ENCODE measurements around the gene FOXQ1. TPM values are rescaled to one million over a fixed set of nuclear protein-coding genes. Genes with fewer than 3 reads are reported as not detected.

The FOXQ1 gene
- total and polyA plus RNA-seq, 2 of the 13 experiments (the other 11 are each of a cell fraction or from before 2014, with no cell fraction given): 35.2 to 39.8 TPM

GRCh38 chr6:1326535-1327121 lies 14.7 kb downstream of the FOXQ1 start (continued):
- TF ChIP-seq ZNF318 (CRISPR knock-in tag; IDR thresholded peaks at IDR 0.05) (no peak), ZNF431 (CRISPR knock-in tag; IDR thresholded peaks at IDR 0.05; ENCODE audit: borderline replicate concordance, low read depth) (no peak), HDAC2 (CRISPR knock-in tag; IDR thresholded peaks at IDR 0.05) (peak; percentile 27; the same call in 1 of the 2 replicates), TEAD3 (CRISPR knock-in tag; optimal IDR thresholded peaks at IDR 0.05; ENCODE audit: borderline replicate concordance) (peak; percentile 17), BRD4 (CRISPR knock-in tag; IDR thresholded peaks at IDR 0.05) (no peak), SOX5 (CRISPR knock-in tag; IDR thresholded peaks at IDR 0.05; ENCODE audit: borderline replicate concordance) (0 out of 2 replicates have a peak, but pooled peaks have one; percentile 32), KDM2A (CRISPR knock-in tag; IDR thresholded peaks at IDR 0.05; ENCODE audit: borderline replicate concordance, low read depth) (no peak), KAT8 (CRISPR knock-in tag; IDR thresholded peaks at IDR 0.05) (no peak), SPEN (CRISPR knock-in tag; IDR thresholded peaks at IDR 0.05; ENCODE audit: low read depth) (no peak), SIX1 (CRISPR knock-in tag; IDR thresholded peaks at IDR 0.05; ENCODE audit: borderline replicate concordance) (no peak), KDM4B (CRISPR knock-in tag; IDR thresholded peaks at IDR 0.05) (no peak), ZNF510 (CRISPR knock-in tag; IDR thresholded peaks at IDR 0.05; ENCODE audit: low read depth) (0 out of 2 replicates have a peak, but pooled peaks have one; percentile 26), NFRKB (IDR thresholded peaks at IDR 0.05) (no peak), U2AF1 (optimal IDR thresholded peaks at IDR 0.05; ENCODE audit: low read depth, low read length) (no peak), IKZF1 (IDR thresholded peaks at IDR 0.05) (no peak), ZNF44 (CRISPR knock-in tag; IDR thresholded peaks at IDR 0.05) (no peak), ZNF512 (CRISPR knock-in tag; IDR thresholded peaks at IDR 0.05) (no peak)
- TF ChIP-seq, protein P1, sequence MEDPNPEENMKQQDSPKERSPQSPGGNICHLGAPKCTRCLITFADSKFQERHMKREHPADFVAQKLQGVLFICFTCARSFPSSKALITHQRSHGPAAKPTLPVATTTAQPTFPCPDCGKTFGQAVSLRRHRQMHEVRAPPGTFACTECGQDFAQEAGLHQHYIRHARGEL (CRISPR knock-in tag; IDR thresholded peaks at IDR 0.05): no peak
- TF ChIP-seq, protein P2, sequence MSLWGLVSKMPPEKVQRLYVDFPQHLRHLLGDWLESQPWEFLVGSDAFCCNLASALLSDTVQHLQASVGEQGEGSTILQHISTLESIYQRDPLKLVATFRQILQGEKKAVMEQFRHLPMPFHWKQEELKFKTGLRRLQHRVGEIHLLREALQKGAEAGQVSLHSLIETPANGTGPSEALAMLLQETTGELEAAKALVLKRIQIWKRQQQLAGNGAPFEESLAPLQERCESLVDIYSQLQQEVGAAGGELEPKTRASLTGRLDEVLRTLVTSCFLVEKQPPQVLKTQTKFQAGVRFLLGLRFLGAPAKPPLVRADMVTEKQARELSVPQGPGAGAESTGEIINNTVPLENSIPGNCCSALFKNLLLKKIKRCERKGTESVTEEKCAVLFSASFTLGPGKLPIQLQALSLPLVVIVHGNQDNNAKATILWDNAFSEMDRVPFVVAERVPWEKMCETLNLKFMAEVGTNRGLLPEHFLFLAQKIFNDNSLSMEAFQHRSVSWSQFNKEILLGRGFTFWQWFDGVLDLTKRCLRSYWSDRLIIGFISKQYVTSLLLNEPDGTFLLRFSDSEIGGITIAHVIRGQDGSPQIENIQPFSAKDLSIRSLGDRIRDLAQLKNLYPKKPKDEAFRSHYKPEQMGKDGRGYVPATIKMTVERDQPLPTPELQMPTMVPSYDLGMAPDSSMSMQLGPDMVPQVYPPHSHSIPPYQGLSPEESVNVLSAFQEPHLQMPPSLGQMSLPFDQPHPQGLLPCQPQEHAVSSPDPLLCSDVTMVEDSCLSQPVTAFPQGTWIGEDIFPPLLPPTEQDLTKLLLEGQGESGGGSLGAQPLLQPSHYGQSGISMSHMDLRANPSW (CRISPR knock-in tag; IDR thresholded peaks at IDR 0.05; ENCODE audit: borderline replicate concordance): no peak
